Muscle layer of duodenum (tissue), 2 donors: ENCODE data around the gene NCS1.

ENCODE experiments used
- H3K27ac ChIP-seq: one replicate; pipeline ENCODE4 v1.7.0; 2013; ENCODE audit warnings: mild to moderate bottlenecking, low read length
- H3K27me3 ChIP-seq: one replicate; pipeline ENCODE4 v1.7.0; 2013; ENCODE audit warnings: low read depth, mild to moderate bottlenecking, control low read depth, low read length
- H3K36me3 ChIP-seq, 2 donors: one replicate each; pipeline ENCODE4 v1.7.0; 2013; ENCODE audit warnings: low read length in 2 of 2, control low read depth in 1 of 2, mild to moderate bottlenecking in 1 of 2; ENCODE audit not compliant: insufficient read depth in 2 of 2, control insufficient read depth in 1 of 2
- H3K4me1 ChIP-seq, 2 donors: one replicate each; pipeline ENCODE4 v1.7.0; 2013; ENCODE audit warnings: low read length in 2 of 2, mild to moderate bottlenecking in 2 of 2, control low read depth in 1 of 2, moderate library complexity in 1 of 2; ENCODE audit not compliant: insufficient read depth in 2 of 2, control insufficient read depth in 1 of 2
- H3K4me3 ChIP-seq, 2 donors: one replicate each; pipeline ENCODE4 v1.7.0; 2013; ENCODE audit warnings: low read length in 2 of 2, low read depth in 1 of 2, mild to moderate bottlenecking in 1 of 2
- H3K9me3 ChIP-seq, 2 donors: one replicate each; pipeline ENCODE4 v1.7.0; 2013; ENCODE audit warnings: low read length in 2 of 2, control low read depth in 1 of 2, mild to moderate bottlenecking in 1 of 2; ENCODE audit not compliant: control insufficient read depth in 1 of 2
- donor health status: healthy.

NCS1 gene

DNA sequence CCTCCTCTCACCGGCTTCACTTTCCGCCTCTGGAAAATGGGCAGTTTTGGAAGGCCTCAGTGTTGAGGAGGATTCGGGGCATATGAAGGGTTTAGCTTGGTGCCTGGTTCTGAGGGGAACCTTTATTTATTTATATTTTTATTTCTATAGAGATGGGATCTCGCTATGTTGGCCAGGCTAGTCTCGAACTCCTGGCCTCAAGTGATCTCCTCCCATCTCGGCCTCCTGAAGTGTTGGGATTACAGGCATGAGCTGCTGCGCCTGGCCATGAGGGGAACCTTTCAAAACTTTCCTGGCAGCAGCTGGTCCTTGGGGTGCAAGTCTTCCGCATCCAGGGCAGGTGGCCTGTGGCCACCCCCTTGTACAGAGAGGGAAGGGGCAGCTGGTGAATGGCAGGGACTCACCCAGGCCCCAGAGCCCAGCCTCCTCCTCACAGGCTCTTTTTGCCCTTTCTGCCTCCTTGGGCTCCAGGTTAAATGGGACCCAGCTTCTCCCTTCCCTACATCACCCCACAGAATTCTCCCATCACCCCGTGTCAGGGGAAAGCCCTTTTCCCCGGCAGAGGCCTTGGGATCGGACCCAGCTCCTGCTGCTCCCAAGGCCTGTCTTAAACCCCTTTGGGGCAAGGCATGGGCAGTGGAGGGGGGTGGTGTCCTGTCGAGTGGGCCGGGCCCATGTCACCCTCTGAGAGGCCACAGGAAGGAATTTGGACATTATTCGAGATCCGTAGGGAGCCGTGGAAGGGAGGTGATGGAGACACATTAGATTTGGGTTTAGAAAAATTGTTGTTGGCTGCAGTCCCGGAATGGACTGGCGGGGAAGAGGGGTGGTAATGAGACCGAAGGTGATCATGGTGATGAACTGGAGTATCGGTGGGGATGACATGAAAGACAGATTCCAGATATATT, 5.9 kb downstream of the NCS1 start:
- no peaks in the 10 kb centered on the region for H3K9me3 ChIP-seq
- no peak overlapping the region for H3K27ac ChIP-seq
- H3K36me3 ChIP-seq, result no peaks in the 10 kb centered on the region
- no peak overlapping the region for H3K4me3 ChIP-seq
- peaks cover 4 to 56% of the 10 kb centered on the region in 2 donors for H3K4me1 ChIP-seq
- no peaks in the 10 kb centered on the region for H3K27me3 ChIP-seq

DNA sequence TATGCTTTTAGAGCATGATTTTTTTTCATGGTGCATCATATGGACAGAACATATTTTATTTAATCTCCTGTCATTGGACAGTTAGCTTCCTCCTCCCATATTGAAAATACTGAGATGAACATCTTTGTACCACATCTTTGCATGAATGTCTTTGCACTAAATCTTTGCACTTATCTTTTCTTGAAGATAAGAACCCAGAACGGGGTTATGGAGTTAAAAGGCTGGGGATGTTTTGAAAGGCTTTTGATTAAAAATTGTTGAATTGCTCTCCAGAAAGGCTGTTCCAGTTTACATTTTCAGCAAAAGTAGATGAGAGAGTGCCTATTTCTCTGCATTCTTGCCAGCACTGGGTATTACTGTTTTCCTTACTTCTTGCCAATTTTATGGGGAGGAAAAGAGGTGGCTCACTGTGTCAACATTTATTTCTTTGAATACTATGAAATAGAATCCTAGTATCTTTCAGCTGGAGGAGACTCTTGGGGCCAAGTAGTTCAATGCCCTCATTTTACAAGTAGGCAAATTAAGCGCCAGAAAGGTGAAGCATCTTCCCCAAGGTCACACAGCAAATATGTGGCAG, 7.2 kb downstream of the NCS1 start:
- H3K4me1 ChIP-seq, result peaks cover 4 to 54% of the 10 kb centered on the region in 2 donors

DNA sequence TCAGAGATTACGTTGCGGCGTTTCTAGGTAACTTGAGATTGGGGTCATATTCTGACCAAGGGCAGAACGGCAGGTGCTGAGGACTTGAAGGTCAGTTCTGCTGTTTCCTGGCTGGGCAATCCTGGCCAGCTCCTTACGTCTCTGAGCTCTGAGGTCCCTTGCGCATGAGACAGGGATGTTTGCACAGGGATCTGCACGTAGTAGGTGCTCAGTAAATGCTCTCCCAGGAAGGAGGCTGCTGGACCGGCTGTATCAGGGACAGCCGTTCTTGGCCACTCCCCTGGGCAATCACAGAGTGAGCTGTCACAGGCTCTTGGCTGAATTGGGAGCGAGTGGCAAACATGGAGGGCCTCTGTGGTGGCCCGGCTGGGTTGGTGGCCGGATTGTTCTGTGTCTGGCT, 8.3 kb downstream of the NCS1 start:
- no peaks in the 10 kb centered on the region for H3K27me3 ChIP-seq
- H3K36me3 ChIP-seq, result no peaks in the 10 kb centered on the region
- H3K9me3 ChIP-seq, result no peaks in the 10 kb centered on the region
- H3K4me3 ChIP-seq, result no peak overlapping the region
- no peak overlapping the region for H3K27ac ChIP-seq
- H3K4me1 ChIP-seq, result peaks cover 4 to 47% of the 10 kb centered on the region in 2 donors

More for the DNA sequence above, 7.2 kb downstream of the NCS1 start:
- Histone ChIP-seq H3K27me3 (no peaks in the 10 kb centered on the region), H3K9me3 (no peaks in the 10 kb centered on the region), H3K27ac (no peak overlapping the region), H3K4me3 (no peak overlapping the region), H3K36me3 (no peaks in the 10 kb centered on the region)

DNA sequence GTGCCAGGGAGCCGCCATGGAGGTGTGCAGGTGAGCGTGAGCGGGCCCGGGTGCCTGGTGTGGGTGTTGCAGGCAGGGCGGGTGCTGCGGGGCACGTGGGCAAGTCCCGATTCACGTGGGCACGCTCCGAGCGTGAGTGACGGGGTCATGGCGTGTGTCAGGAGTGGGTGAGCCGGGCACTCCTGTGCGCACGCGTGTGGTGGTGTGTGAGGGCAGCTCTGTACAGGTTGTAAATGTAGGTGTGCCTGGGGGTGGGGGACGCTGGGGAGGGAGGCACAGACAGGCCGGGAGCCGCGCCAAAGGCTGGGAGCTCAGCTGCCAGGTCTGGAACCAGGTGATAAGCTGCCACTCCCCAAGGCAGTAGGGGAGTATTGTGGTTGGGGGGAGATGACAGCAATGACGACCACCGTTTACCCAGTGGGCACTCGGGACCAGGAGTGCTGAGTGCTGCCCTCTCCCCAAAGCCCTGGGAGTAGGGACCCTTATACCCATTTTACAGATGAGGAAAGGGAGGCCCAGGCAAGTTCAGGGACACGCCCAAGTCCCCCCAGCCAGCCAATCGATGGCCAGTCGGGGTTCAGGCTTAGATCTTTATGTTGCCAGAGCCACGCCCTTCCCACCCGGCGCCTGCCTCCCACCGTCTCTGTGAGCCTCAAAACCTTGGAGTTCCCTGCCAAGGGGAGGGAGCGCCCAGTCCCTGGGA, 9.6 kb downstream of the NCS1 start:
- Histone ChIP-seq H3K27ac (no peak overlapping the region), H3K4me1 (peaks cover 4 to 44% of the 10 kb centered on the region in 2 donors), H3K27me3 (no peaks in the 10 kb centered on the region), H3K36me3 (no peaks in the 10 kb centered on the region), H3K4me3 (no peak overlapping the region), H3K9me3 (no peaks in the 10 kb centered on the region)

DNA sequence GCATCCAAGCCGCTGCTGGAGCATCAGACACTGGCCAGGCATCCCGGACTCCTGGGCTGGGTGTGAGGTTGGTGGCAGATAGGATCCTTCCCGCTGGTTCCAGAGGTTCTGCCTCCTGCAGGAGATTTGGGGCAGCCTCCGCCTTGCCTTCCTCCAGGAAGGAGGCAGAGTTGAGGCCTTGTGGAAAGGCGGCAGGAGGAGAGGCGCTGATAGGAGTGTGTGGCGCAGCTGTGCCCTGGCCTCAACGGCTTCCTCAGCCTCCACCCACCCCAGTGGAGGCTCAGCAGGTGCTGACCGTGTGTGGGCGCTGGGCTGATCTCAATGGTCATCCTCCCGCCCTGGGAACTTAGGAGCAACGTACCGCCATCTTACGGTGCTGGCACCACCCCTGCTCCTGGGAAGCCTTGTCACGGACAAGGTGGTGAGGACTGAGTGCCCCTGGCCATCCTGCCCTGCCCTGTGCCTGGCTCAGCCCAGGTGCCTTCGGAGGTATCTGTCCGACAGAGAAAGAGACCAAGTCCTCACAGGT, 10.2 kb downstream of the NCS1 start:
- H3K27ac ChIP-seq, result peak overlapping the region; percentile 65

DNA sequence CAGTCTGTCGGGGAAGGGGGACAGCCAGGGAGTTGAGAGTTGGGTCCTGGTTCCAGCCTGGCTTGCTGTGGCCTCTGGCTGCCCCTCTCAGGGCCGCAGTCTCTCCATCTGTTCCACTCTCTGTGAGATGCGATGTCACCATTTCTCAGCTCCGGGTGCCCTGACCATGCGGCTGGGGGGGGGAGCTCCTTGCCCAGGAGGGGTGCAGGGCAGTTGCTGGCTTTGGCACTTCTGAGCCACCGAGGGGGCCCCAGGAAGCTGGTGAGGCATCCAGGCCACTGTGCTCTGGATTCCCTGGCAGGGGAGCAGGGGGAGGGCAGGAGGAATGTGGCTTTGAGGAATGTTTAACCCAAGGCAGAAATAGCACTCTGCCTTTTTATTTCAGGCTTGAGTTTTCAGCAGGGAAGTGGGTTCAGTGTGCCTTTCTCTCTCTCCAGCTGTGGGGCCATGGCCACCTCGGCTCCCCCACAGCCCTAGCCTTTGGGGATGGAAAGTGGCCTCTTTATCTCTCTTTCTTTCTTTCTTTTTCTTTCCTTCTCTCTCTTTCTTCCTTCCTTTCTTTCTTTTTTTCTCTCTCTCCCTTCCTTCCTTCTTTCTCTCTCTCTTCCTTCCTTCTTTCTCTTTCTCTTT, 11.0 kb downstream of the NCS1 start:
- Histone ChIP-seq H3K36me3 (no peaks in the 10 kb centered on the region), H3K4me1 (peaks cover 4 to 44% of the 10 kb centered on the region in 2 donors), H3K9me3 (no peaks in the 10 kb centered on the region), H3K27me3 (no peaks in the 10 kb centered on the region), H3K4me3 (peak overlapping the region in 1 of 2 donors; percentile 25), H3K27ac (peak overlapping the region; percentile 65)

More for the DNA sequence above, 10.2 kb downstream of the NCS1 start:
- H3K36me3 ChIP-seq, result no peaks in the 10 kb centered on the region
- peak overlapping the region in 1 of 2 donors; percentile 25 for H3K4me3 ChIP-seq
- H3K27me3 ChIP-seq, result no peaks in the 10 kb centered on the region
- H3K9me3 ChIP-seq, result no peaks in the 10 kb centered on the region
- H3K4me1 ChIP-seq, result peaks cover 4 to 41% of the 10 kb centered on the region in 2 donors

DNA sequence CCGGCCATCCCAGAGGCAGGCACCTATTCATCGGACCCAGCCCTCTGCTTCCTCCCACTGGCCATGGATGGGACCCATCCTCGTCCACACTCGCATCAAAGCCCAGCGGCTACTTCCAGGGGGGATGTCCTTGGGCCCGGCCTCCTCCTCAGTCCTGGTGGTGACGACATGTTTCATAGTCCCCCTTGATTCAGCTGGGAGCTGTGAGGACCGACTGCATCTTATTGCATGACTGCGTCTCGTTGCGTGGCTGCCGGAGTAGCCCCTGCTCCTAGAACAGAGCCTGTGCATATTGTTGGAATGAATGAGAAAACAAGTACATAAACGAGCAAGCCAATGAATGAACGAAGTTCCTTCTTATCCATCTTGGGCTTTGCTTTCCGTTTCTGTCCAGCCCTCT, 12.8 kb downstream of the NCS1 start:
- peak overlapping the region in 1 of 2 donors; percentile 37 for H3K4me3 ChIP-seq

DNA sequence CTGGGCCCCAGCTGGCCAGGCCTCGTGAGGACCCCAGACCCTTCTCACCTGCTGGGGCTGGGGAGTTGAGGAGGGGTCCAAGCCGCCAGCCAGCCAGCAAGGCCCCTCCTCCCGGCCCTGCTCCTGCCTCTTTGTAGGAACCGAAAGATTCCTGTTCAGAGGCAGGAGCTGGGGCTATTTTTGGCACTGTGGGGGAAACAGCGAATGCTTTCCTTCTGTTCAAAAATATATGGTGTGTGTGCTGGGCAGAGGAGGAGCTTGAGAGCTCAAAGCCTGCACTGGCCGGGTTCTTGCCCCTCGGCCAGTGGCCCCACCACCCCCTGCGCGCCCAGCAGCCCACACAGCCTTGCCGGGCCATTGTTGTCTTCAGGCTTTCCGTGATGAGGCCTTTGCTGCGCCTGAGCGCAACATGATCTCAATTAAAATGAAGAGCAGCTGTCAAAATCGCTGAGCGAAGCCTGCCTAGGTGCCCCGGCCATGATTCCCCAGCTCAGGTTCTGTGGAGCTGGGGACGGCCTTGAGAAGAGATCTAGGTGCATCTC, 13.4 kb downstream of the NCS1 start:
- Histone ChIP-seq H3K27me3 (no peaks in the 10 kb centered on the region), H3K9me3 (no peaks in the 10 kb centered on the region), H3K27ac (peak overlapping the region; percentile 61), H3K4me3 (peak overlapping the region in 1 of 2 donors; percentile 37), H3K4me1 (peaks cover 4 to 44% of the 10 kb centered on the region in 2 donors), H3K36me3 (no peaks in the 10 kb centered on the region)

More for the DNA sequence above, 12.8 kb downstream of the NCS1 start:
- Histone ChIP-seq H3K36me3 (no peaks in the 10 kb centered on the region), H3K4me1 (peaks cover 4 to 44% of the 10 kb centered on the region in 2 donors), H3K27me3 (no peaks in the 10 kb centered on the region), H3K9me3 (no peaks in the 10 kb centered on the region), H3K27ac (peak overlapping the region; percentile 61)

DNA sequence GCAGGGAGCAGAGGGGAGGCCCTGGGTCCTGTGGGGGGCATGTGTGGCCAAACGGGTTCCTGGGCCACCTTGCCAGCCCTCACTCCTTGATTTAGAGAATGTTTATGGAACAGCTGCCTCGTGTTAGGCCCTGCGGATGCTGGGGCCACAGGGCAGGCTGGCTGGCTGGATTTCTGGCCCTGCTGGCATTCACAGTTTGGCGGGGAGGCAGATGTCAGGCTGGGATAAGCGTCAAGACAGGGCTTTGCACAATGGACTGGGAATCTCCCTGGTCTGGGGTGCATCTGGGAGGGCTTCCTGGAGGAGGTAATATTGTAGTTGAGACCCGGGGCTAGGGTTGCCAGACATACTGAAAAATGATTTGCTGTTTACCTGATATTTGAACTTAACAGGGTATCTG, 13.8 kb downstream of the NCS1 start:
- Histone ChIP-seq H3K27ac (peak overlapping the region; percentile 61), H3K4me1 (peaks cover 4 to 46% of the 10 kb centered on the region in 2 donors), H3K4me3 (peak overlapping the region; percentile 30 to 37), H3K36me3 (no peaks in the 10 kb centered on the region), H3K9me3 (no peaks in the 10 kb centered on the region), H3K27me3 (no peaks in the 10 kb centered on the region)

DNA sequence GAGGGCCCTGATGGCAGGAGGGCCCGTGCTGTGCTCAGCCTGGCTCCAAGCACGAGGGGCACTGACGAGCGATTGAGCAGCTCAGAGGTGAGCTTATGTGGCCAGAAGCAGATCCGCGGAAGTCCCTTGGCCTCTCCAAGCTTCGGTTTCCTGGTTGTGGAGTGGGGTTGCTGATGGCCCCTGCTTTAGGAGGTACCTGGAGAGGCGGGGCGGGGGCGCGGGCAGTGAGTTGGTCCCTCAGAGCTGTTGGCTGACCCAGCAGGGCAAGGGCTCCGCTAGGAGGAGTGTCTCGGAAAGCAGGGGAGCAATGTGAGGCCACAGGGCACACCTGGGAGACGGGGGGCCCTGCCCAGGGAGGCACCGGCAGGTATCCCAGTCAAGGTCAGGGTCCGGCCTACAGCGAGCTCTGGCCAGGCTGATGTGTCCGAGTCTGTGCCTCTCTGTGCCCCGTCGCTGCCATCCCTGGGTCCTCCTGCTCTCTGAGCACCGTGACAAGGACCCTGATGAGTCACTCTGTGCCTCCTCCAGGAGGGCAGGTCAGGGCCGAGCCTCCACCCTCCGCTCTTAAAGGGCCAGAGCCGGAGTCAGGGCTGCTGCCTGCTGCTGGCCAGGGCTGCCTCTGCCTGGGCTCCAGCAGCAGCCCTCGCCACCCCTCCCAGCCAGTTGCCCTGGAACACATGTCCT, 14.8 kb downstream of the NCS1 start:
- Histone ChIP-seq H3K4me1 (peaks cover 4 to 52% of the 10 kb centered on the region in 2 donors), H3K9me3 (no peaks in the 10 kb centered on the region), H3K36me3 (no peaks in the 10 kb centered on the region), H3K27me3 (no peaks in the 10 kb centered on the region), H3K4me3 (peak overlapping the region; percentile 30 to 37), H3K27ac (peak overlapping the region; percentile 61)
